Esophagus squamous epithelium (tissue), 5 donors: ENCODE data around the gene KDM3B. TPM values are rescaled to one million over a fixed set of nuclear protein-coding genes. Genes with fewer than 3 reads are reported as not detected.

ENCODE experiments used
- DNase-seq: peaks from one replicate; lab custom pipeline; 2025; lab: John Stamatoyannopoulos, UW
- H3K27ac ChIP-seq, 4 donors: fragments of 200-600 bp; sonication (generic); one replicate each; pipeline ENCODE4 v1.5.1; 2016 to 2019; ENCODE audit warnings: mild to moderate bottlenecking in 1 of 4
- H3K27me3 ChIP-seq, 4 donors: fragments of 200-600 bp; sonication (generic); 1 replicate in 3 of 4; 2 replicates in 1 of 4; pipeline versions ENCODE4 v1.5.1 to v1.6.0; 2017 to 2021; ENCODE audit warnings: antibody characterized with exemption in 1 of 4
- H3K36me3 ChIP-seq, 3 donors: fragments of 200-600 bp; sonication (generic); one replicate each; pipeline ENCODE4 v1.5.1; 2016 to 2019
- H3K4me1 ChIP-seq, 3 donors: fragments of 200-600 bp; sonication (generic); one replicate each; pipeline ENCODE4 v1.5.1; 2017 to 2019
- H3K4me3 ChIP-seq, 4 donors: fragments of 200-600 bp; sonication (generic); 1 replicate in 3 of 4; 2 replicates in 1 of 4; pipeline ENCODE4 v1.5.1; 2016 to 2019; ENCODE audit warnings: mild to moderate bottlenecking in 2 of 4, moderate library complexity in 1 of 4
- H3K9me3 ChIP-seq, 3 donors: fragments of 200-600 bp; sonication (generic); one replicate each; pipeline ENCODE4 v1.5.1; 2016 to 2019
- POLR2A ChIP-seq, 4 donors: fragments of 450-650 bp; IDR thresholded peaks; one replicate each; pipeline ENCODE4 v1.6.1; 2017; ENCODE audit warnings: antibody characterized with exemption in 4 of 4, mild to moderate bottlenecking in 4 of 4, moderate library complexity in 3 of 4
- WGBS, 2 donors: methylation state at CpG; one replicate each; pipeline ENCODE4 v1.1.5; 2018; 5-methylcytosine and 5-hydroxymethylcytosine counted together
- intact Hi-C: fragments of 100-400 bp; cut with DNase I; formaldehyde crosslinking; loops from one replicate; pipeline ENCODE4 v1.15.0; 2022
- total RNA-seq, 4 donors: library from RNA; depleted of rRNA; stranded (reverse); fragments of >200 nt; gene quantifications; one replicate each; pipeline ENCODE4 v1.1.0, GENCODE V29; 2016
- TF ChIP-seq, protein P1 (sequence below), 6 experiments: fragments of 450-650 bp in 4 of 6; fragments of 200-600 bp in 2 of 6; sonication (generic) in 2 of 6; IDR thresholded peaks; one replicate each; pipeline ENCODE4 v1.5.1; 2016 to 2019; ENCODE audit warnings: antibody characterized with exemption in 6 of 6, mild to moderate bottlenecking in 4 of 6, moderate library complexity in 4 of 6
- donor health status: DM: yes; HTN: yes; CAD: no.

The KDM3B gene
- total RNA-seq, 4 donors from 2014 or later, result 34.5 to 53.8 (median 36.2) TPM

DNA sequence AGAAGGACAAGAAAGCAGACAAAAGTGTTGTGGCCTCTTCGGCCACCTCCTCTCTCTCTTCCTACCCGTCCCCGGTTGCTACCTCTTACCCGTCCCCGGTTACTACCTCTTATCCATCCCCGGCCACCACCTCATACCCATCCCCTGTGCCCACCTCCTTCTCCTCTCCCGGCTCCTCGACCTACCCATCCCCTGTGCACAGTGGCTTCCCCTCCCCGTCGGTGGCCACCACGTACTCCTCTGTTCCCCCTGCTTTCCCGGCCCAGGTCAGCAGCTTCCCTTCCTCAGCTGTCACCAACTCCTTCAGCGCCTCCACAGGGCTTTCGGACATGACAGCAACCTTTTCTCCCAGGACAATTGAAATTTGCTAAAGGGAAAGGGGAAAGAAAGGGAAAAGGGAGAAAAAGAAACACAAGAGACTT lies 115.2 kb downstream of the KDM3B start:
- 74 to 88% methylated on average over 14 of the region's 14 CpGs for WGBS, 2 donors
- TF ChIP-seq POLR2A (IDR thresholded peaks at IDR 0.05), result no peak
- TF ChIP-seq, protein P1, sequence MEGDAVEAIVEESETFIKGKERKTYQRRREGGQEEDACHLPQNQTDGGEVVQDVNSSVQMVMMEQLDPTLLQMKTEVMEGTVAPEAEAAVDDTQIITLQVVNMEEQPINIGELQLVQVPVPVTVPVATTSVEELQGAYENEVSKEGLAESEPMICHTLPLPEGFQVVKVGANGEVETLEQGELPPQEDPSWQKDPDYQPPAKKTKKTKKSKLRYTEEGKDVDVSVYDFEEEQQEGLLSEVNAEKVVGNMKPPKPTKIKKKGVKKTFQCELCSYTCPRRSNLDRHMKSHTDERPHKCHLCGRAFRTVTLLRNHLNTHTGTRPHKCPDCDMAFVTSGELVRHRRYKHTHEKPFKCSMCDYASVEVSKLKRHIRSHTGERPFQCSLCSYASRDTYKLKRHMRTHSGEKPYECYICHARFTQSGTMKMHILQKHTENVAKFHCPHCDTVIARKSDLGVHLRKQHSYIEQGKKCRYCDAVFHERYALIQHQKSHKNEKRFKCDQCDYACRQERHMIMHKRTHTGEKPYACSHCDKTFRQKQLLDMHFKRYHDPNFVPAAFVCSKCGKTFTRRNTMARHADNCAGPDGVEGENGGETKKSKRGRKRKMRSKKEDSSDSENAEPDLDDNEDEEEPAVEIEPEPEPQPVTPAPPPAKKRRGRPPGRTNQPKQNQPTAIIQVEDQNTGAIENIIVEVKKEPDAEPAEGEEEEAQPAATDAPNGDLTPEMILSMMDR (IDR thresholded peaks at IDR 0.05), result no peak
- no peaks in the 10 kb centered on the region for H3K9me3 ChIP-seq
- no peaks in the 10 kb centered on the region for H3K27me3 ChIP-seq
- no peak for DNase-seq
- intact Hi-C loops, result loop anchor here (10.0 kb wide), 1 partner anchor 77 kb away; the partner anchor contains the start of gene ETF1
- peaks cover 24 to 84% (median 32%) of the 10 kb centered on the region in 3 donors for H3K4me1 ChIP-seq
- H3K4me3 ChIP-seq, result peak overlapping the region in 3 of 4 donors; percentile 80 to 89 (median 81)
- H3K27ac ChIP-seq, result no peak overlapping the region
- H3K36me3 ChIP-seq, result peaks cover 0 to 21% (median 0%) of the 10 kb centered on the region in 3 donors

DNA sequence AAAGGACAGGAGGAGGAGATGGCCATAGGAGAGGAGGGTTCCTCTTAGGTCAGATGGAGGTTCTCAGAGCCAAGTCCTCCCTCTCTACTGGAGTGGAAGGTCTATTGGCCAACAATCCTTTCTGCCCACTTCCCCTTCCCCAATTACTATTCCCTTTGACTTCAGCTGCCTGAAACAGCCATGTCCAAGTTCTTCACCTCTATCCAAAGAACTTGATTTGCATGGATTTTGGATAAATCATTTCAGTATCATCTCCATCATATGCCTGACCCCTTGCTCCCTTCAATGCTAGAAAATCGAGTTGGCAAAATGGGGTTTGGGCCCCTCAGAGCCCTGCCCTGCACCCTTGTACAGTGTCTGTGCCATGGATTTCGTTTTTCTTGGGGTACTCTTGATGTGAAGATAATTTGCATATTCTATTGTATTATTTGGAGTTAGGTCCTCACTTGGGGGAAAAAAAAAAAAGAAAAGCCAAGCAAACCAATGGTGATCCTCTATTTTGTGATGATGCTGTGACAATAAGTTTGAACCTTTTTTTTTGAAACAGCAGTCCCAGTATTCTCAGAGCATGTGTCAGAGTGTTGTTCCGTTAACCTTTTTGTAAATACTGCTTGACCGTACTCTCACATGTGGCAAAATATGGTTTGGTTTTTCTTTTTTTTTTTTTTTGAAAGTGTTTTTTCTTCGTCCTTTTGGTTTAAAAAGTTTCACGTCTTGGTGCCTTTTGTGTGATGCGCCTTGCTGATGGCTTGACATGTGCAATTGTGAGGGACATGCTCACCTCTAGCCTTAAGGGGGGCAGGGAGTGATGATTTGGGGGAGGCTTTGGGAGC lies 115.9 kb downstream of the KDM3B start:
- Histone ChIP-seq H3K4me1 (peaks cover 24 to 81% (median 26%) of the 10 kb centered on the region in 3 donors), H3K27me3 (no peaks in the 10 kb centered on the region), H3K4me3 (peak overlapping the region in 2 of 4 donors; percentile 81 to 89), H3K9me3 (no peaks in the 10 kb centered on the region), H3K36me3 (peaks cover 0 to 21% (median 0%) of the 10 kb centered on the region in 3 donors), H3K27ac (no peak overlapping the region)
- TF ChIP-seq, protein P1 (IDR thresholded peaks at IDR 0.05), result no peak
- WGBS, 2 donors, result 73 to 83% methylated on average over 7 of the region's 7 CpGs
- intact Hi-C loops, result loop anchor here (10.0 kb wide), 1 partner anchor 76 kb away; the partner anchor contains the start of gene ETF1
- DNase-seq, result no peak

DNA sequence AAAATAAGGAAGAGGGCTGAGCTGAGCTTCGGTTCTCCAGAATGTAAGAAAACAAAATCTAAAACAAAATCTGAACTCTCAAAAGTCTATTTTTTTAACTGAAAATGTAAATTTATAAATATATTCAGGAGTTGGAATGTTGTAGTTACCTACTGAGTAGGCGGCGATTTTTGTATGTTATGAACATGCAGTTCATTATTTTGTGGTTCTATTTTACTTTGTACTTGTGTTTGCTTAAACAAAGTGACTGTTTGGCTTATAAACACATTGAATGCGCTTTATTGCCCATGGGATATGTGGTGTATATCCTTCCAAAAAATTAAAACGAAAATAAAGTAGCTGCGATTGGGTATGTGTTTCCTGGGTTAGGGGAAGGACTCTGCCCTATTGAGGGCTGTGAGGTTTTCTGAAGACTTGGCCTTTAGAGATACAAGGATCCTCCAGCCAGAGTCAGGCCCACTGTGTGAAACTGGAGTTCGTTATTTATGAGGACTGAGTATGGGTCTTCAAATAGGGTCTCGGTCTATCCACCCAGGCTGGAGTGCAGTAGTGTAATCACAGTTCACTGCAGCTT lies 116.6 kb downstream of the KDM3B start:
- no peak for DNase-seq
- Histone ChIP-seq H3K4me1 (peaks cover 24 to 77% (median 24%) of the 10 kb centered on the region in 3 donors), H3K27ac (no peak overlapping the region), H3K4me3 (no peak overlapping the region), H3K9me3 (no peaks in the 10 kb centered on the region), H3K27me3 (no peaks in the 10 kb centered on the region), H3K36me3 (peaks cover 0 to 21% (median 0%) of the 10 kb centered on the region in 3 donors)
- intact Hi-C loops, result loop anchor here (10.0 kb wide), 1 partner anchor 76 kb away; the partner anchor contains the start of gene ETF1
- WGBS, 2 donors, result 79 to 85% methylated on average over 8 of the region's 8 CpGs
- TF ChIP-seq, protein P1 (IDR thresholded peaks at IDR 0.05), result no peak
- no peak for TF ChIP-seq POLR2A (IDR thresholded peaks at IDR 0.05)

- TF ChIP-seq, protein P1 (IDR thresholded peaks at IDR 0.05), result no peak
- TF ChIP-seq POLR2A (IDR thresholded peaks at IDR 0.05), result no peak
- Histone ChIP-seq H3K27me3 (no peaks in the 10 kb centered on the region), H3K4me1 (peaks cover 24 to 72% (median 24%) of the 10 kb centered on the region in 3 donors), H3K4me3 (no peak overlapping the region), H3K9me3 (no peaks in the 10 kb centered on the region), H3K27ac (peak overlapping the region in 3 of 4 donors; percentile 24 to 49 (median 35)), H3K36me3 (peaks cover 0 to 21% (median 0%) of the 10 kb centered on the region in 3 donors)
- intact Hi-C loops, result loop anchor here (10.0 kb wide), 1 partner anchor 75 kb away; the partner anchor contains the start of gene ETF1
- WGBS, 2 donors, result 0 to 38% methylated on average over 2 to 4 of the region's 8 CpGs
- DNase-seq, result no peak
These were observed 117.2 kb downstream of the KDM3B start for GRCh38 chr5:138469540-138470321.
